GM04504 (cell line): ENCODE measurements around the gene CLDN15.

Experiments
- DNase-seq: peaks from one replicate; pipeline ENCODE4 v3.0.0-alpha.2; 2012; ENCODE audit warnings: low read depth

CLDN15 gene

DNA sequence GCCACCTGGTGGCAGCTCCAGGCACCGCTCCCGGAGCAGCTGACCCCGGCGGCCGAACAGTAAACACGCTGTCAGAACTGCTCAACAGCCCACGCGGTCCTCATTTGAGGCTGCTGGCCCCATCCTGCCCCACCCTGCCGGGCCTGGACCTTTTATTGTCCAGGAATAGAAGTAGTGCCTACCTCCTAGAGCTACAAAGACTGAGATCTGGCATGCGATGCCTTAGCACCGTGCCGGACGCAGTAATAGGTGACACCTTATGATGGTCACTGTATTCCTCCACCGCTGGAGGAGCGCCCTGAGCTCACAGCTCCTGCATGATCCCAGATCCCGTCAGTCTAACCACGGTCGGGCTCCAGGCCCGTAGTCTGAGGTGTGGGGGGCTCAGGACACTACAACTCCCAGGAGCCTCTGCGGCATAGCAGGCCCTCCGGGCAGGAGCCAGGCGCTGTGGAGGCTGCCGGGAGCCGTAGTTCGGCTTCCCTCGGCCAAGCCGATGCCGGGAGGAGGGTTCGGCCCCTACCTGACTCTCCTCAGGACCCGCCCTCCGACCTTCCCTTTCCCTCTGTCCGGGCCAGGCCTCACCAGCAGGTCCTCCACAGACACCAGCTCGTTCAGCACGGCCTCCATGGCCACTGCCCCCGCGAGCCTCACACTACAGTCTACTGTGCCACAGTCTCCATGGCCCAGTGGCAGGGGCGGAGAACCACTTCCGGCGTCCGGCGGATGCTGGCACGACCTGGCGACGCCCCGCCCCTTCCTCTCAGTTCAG, 7.0 kb upstream of the CLDN15 start, which contains the start of gene FIS1:
FIS1 (minus strand) TSS at position 707 of the 772 bp plus-strand sequence; CDS start at position 630, 77 bp downstream.
- peak; percentile 77 for DNase-seq

DNA sequence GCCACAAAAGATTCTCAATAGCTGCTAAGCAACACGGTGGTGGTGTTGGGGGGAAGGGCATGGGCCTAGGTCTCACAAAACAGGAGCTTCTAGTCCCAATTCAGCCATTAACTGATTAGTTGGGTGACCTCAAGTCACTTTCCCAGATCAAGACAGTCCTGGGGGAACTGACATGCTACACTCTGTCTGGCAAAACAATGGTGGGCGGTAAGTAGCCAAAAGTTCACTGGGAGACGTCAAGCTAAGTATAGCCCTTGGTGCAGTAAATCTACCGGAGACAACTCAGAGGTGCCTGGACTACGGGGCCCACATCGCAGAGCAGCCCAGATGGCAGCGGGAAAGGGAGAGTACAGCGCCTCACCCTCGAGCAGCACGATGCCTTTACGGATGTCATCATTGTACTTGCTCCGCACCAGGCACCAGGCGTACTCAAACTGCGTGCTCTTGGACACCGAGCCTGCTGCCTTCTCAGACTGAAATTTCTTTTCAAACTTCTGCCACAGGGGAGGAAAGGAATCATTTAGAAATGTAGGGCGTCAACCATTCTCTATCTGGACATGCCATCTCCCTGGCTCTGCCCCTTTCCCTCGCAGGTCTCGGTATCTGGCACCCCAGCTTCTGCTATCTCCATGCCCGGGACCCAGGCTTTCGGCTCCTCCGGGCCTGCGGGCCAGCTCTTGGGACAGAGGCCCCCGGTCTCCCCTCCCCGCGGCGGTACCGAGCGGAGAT, 6.2 kb upstream of the CLDN15 start:
- DNase-seq = no peak

DNA sequence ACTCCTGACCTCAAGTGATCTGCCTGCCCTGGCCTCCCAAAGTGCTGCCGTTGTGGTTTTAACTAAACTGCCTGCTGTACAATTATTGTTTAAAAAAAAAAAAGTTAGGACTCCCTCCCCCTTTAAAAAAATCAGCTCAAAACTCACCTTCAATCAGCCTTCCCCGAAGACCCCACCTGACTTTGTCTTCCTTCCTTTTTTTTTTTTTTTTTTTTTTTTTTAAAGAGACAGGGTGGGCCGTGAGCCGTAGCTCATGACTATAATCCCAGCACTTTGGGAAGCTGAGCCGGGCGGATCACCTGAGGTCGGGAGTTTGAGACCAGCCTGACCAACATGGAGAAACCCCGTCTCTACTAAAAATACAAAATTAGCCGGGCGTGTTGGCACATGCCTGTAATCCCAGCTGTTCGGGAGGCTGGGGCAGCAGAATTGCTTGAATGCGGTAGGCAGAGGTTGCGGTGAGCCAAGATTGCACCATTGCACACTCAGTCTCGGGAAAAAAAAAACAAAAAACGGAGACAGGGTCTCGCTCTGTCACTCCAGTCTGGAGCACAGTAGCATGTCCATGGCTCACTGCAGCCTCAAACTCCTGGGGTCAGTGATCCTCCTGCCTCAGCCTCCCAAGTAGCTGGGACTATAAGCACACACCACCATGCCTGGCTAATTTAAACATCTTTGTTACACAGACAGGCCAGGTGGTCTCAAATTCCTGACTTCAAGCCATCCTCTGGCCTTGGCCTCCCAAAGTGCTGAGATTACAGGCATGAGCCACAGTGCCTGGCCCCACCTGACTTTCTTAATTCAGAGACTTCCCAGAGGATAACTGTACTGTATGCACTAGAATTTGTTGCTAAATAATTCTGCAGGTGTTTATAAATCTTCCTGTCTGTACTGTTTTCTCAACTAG, 4.1 kb upstream of the CLDN15 start:
- DNase-seq = no peak

DNA sequence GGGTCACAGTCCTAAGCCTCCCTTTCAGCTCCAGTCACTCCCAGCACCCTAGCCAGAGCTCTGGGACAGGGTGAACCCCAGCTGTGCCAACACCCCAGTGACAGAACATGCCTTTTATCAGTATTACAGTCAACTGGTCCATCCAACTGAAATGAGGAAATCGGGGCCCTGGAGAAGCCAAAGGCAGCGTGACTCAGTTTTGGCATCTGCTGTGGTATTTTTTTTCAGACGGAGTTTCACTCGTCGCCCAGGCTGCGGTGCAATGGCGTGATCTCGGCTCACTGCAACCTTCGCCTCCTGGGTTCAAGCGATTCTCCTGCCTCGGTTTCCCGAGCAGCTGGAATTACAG, 3.4 kb upstream of the CLDN15 start:
- DNase-seq = no peak

DNA sequence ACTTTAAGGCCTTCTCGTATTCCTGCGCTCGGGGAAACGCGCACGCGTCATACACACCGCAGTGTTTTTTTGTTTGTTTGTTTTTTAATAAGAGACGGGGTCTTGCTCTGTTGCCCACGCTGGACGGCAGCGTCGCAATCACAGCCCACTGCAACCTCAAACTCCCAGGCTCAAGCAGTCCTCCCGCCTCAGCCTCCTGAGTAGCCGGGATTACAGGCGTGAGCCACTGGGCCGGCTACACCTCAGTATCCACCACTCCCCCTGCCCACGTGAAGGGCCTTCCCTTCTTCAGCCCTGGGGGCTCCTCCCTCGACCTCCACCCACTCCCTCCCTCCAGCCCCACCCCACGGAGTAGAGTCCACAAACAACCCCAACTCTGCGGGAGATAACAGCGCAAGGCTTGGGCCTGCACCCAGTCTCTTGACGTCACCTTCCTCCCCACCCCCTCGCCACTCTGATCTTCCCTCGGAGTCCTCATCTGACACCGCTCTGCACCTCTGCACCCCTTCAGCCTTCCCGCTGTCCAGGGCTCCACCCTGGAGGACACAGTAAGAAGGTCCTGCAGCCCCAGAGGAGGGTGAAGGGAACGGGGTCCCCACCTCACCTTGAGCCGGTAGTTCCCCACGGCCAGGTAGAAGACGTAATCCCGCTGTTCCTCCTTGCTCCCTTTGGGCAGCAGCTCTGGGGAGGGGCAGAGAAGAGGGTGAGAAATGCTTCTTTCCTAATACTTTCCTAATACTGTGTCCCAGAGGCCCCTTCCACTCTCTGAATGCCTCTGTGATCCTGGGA, 2.8 kb upstream of the CLDN15 start:
- DNase-seq = no peak

DNA sequence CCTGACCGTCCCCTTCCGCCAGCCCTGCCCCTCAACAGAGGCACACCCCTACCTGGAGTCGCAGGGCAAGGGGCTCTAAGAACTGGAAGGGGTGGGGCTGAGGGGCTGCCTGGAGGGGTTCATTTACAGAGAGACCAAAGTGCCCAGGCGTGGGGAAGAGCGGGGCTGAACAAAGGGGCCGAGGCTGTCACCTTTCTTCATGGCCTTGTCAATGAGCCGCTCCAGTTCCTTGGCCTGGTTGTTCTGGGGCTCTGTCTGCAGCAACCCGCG, 2.3 kb upstream of the CLDN15 start:
- DNase-seq = no peak

DNA sequence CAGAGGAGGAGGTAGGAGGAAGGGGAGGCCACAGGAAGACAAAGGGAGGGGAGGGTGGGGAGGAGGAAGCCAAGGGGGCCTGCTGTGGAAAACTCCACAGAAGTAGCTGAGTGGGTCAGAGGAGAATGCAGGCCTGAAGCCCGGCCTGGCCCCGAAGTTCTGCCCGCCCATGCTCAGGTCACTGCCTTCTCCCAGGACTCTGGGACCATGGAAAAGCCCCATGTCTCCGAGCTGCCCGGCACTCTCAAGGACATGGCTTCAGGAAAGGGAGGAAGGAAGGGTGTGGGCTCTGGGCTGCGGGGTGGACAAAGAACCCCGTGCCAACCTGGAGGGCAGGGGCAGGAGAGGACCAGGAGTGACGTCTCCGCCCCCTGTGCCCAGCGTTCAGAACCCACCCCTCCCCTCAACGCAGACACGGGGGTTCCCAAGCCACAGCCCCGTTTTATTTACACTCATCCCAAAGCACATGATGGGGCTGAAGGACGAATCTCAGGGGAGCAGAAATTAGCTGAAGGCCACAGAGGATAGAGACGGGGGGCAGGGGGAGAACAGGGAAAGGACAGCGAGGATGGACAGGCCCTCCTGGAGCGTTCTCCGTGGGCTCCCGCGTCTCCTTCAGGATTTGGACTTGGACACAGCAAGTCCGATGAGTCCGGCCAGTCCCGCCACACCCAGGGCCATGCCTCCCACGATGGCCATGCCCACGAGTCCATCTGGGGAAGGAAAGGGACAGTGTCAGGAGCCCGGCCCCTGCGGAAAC, 1.8 kb upstream of the CLDN15 start:
- no peak for DNase-seq

DNA sequence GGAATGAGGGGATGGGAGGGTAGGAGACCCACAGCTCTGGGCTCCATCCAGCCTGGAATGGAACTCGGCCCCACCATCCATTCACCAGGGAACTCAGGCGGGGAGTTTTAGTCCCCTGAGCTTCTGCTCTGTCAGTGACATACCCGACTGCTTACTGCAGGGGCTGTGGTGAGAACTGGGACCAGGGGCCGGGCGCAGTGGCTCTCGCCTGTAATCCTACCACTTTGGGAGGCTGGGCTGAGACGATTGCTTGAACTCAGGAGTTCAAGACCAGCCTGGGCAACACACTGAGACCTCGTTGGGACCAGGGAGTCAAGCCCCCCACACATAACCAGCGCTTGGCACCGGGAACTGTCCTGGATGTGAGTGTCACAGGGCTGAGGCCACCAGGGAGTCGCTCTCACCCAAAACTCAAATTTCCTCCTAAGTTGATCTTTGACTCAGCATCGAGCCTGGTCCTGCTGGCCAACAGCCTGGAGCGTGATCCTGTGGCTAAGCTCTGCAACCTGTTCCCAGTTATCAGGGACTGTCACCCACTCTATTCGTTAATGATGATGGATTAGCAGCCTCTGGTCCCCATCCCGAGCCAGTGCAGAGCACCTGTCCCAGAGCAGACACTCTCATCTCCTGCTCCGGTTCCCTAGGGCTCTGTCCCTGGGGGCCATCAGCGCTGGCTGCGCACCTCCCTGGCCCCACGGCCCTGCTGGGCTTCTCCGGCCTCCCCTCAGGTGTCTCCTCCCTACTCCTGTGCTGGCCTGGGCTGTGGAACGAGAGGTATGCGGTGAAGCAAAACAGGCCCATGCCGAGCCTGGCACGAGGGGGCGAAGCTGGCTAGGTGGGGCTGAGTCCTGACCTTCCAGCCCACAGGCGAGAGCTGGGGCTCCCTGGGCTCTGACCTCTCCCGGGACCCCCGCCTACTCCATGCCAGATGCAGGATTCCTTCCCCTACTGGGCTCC, 902 bp upstream of the CLDN15 start:
- no peak for DNase-seq

DNA sequence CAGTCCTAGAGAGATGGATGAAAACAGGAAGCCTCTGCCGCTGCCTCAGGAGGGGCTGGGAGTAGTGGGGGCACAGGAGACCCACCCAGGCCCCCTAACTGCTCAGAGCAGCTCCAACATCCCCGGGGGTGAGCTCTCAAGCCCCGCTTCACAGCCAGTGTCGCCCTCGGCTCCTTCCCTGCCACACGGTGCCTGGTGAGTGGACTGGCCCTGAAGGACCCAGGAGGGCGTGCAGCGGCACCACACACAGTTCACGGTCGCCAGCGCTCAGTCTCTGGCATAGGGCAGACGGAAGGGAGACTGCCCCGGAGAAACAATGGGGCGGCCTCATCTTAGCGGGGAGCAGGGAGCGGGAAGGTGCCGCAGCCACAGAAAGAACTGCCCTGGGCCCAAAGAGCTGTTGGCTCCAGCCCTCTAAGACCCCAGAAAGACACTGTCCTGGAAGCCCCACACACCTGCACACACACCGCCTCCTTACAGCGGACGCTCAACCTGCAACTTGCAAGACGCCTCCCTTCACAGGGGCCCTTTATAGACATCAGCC, 1.2 kb downstream of the CLDN15 start:
- DNase-seq = no peak

DNA sequence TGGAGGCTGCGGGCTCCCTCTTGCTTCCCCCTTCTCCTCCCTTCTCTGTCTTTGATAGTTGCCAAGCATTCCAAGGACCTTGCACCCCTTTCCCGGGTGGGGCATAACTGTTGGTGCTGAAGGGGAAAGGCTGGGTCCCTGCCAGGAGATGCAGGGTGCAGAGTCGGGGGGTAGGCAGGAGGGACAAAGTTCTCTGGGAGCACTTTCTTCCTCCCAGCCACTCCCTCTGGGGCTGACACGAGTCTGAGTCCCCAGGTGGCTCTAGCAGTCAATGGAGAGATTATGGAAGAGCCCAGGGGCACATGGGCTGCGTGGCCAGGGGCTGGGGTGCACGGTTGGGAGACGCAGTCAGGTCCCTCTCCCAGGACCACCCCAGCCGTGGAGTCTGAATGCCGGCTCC, 2.1 kb downstream of the CLDN15 start:
- DNase-seq = no peak

DNA sequence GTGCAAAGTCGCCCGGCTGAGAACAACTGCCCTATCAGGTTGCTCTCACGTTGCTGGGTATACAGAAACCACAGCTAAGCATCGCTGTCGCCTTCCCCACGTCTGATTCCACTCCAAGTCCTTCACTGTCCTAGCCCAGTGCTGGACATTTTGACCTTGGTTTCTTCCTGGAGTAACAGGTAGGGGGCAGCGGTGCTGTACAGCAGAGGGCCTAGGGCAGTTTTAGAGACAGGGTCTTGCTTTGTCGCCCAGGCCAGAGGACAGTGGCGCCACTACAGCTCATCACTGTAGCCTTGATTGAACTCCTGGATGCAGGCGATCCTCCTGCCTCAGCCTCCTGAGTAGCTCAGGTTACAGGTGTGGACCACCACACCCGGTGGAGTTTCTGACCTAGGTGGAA, 2.6 kb downstream of the CLDN15 start:
- DNase-seq = no peak

DNA sequence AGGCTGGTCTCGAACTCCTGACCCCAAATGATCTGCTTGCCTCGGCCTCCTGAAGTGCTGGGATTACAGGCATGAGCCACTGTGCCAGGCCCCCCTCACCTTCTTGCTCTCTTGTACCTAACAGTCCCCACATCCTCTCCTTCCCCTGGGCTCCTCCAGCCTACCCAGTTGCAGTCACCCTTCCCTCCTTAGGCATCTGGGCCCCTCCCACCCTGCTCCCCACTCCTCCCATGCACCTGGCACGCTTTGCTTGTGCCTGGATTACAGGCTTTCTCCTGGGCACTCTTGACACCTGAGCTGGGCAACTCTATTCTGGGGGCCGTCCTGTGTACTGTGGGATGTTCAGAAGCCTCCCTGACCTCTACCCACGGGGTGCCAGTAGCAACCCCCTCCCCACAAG, 3.0 kb downstream of the CLDN15 start:
- DNase-seq = no peak

DNA sequence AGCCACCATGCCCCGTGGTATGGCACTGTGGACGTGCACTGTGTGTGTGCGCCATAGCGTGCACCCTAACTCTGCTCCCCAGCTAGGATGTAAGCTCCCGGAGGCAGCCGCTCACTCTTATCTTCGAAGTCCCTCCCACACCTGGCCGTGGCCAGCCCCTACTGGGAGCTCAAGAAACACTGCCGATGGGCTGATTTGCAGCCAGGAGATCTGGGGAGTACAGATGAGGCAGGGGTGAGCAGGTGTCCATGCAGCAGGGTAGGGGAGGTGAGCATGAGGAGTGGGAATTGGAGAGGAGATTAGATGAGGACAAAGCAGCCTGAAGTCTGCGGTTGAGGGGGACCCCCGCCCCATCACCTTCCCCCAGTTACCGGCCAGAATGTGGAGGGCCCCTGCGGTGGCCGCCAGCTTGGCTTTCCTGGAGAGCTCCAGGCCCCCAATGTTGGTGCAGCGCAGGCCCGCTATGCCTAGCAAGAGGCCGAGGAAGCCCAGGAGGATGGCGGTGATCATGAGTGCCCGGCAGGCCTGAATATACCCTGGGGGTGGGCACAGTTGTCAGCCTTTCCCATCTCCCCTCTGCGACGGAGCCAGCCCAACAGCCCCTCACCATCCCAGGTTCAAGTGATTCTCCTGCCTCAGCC, 3.6 kb downstream of the CLDN15 start:
- no peak for DNase-seq

DNA sequence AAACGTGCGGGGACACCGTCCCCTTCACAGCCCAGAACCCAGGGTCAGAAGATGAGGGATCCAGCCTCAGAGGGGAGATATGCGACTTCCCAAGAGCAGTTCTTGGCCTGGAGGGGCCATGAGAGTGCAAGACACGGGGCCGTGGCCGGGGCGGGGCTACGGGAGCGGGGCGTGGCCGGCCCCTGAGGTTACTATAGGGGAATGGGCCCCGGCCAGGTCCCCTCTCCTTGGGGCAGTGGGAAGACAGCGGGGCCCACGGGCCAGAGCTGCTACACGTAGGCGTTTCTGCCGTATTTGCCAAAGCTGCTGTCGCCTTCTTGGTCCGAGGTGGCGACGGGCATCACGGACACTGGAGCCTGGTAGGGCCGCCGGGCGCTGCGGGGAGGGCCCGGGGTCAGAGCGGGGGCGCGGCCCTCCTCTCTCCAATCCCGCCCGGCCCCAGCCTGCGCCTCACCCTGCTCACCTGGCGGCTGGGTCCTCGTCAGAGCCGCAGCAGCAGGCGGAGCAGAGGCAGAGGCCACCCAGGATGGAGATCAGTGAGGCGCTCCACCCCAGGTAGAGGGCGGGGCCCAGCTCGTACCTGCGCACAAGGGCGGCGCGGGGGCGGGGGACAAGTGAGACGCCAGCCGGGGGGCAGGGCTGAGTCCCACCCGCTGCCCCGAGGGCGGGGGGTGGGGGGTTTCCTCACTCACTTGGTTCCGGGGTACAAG, 5.3 kb downstream of the CLDN15 start:
- no peak for DNase-seq

DNA sequence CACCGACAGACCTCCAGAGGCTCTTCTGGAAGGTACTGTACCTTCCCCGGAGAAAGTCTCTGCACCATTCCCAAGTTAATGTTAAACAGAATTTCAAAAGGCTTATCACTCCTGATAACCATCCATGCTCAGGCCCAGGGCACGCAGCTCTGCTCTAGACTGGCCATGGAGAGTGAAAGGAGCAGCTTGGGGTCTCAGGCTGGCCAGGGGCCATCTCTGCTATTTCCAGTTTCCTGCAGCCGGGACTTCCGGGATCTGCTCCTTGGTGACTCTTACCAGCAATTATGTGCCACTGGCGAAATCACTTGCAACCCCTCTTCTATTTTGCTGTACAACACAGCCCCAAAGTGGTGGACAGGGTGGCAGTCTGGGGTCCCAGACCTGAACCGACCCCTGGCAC, 6.0 kb downstream of the CLDN15 start:
- DNase-seq = no peak

DNA sequence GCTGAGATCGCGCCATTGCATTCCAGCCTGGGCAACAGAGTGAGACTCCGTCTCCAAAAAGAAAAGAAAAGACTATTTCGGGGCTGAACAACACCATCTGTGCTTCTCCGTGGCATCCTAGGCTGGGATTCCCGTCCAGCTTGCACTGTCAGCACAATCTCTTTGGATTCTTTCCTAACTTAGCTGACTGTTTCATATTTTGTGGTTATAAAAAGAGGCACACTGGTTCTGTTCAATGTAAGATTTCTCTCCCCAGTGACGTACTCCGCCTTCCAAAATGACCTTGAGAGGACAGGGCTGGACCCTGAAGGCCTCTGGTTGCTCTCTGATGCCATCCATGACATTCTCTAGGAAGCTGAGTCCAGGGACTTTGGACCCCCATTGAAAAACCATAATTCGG, 10.9 kb downstream of the CLDN15 start:
- no peak for DNase-seq

DNA sequence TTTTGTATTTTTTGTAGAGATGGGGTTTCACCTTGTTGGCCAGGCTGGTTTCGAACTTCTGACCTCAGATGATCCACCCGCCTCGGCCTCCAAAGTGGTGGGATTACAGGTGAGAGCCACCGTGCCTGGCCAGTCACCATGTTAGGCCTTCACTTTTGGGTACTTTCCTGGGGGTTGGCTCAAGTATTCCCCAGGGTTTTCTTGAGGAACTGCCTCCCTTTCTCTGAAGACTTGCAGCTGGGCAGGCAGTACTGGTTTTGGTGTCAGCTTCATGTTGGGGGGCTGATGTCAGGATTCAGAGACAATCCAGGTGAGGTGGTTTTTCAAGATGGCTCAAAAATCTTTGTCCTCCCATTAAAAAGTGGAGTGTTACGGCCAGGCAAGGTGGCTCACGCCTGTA, 12.0 kb downstream of the CLDN15 start:
- no peak for DNase-seq

DNA sequence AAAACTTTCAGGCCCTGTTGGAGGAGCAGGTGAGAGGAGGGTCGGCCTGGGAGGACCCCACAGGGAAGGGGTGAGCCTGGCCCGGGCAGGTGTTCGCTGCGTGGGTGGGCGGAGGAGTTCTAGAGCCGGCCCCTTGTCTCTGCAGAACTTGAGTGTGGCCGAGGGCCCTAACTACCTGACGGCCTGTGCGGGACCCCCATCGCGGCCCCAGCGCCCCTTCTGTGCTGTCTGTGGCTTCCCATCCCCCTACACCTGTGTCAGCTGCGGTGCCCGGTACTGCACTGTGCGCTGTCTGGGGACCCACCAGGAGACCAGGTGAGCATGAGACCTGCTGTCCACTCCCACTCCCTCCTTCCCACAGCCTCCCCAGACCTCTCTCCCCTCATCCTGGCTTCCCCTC, 14.1 kb downstream of the CLDN15 start:
- no peak for DNase-seq
